Fibroblast of skin of left biceps (primary cell): ENCODE measurements around the gene PDLIM4.

Experiments
- DNase-seq, 2 experiments: peaks; one replicate each; pipeline ENCODE4 v3.0.0-alpha.2; 2013; ENCODE audit warnings: low read depth in 2 of 2

Gene PDLIM4

DNA sequence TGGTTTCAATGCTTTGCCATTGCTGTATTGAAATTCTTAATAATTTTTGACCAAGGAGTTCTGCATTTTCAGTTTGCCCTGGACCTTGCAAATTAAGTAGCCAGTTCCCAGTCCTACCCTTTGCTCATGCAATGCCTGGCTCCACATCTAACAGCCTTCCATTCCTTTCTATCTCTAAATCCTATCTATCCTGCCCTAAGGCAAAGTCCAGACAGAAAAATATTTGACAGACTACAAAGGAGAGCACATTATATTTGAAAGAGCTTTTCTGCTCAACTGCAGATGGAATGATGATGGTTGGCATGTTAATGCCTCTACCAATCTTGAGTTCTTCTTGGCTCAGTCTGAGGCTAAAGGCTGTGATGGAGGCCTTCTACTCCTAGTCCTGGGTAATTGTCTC, 52.2 kb downstream of the PDLIM4 start:
- no peak for DNase-seq

DNA sequence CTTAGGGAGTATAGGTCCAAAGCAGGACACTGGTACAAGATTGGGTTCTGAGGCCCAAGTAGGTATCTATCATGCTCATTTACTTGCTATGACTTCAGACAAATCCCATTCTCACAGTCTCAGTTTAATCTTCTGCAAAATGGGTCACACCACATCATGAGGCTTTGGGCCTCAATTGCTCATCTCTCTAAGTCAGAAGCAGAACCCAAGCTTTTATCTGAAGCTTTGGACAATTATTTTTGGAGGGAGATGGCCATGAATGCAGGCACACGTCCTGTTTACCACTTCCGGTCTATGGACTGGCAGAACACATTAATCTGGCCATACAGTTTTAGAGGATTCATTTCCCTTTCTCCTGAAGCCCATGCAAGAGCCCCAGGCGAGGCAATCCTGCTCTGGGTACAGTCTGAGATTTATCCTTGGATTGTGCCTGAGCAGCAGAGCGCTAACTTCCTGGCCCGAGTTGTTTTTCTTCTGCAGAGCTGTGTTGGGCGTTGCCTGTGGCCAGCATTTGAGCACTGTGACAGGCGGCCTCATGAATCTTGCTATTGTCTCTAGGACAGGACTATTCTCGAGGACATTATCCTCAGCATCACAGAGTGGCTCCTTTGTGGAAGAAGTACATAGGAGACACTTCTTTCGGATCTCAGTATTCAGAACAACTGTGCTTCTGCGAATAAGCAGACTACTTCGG, 52.8 kb downstream of the PDLIM4 start:
- DNase-seq: no peak

DNA sequence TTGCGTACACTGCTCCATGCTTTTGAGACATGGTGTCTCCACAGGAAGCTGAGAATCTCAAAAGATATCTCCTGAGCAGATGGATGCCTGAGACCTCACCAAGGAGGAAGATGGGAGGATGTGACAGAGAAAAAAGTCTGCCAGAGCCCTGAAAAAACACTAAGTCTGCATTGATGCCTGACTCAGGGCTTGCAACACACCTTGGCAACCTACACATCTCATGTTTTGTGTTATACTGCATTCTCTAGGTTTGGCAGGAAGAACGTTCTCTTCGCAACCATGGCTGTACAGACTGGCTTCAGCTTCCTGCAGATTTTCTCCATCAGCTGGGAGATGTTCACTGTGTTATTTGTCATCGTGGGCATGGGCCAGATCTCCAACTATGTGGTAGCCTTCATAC, 55.9 kb downstream of the PDLIM4 start:
- peak in 1 of 2 experiments; percentile 26 for DNase-seq

DNA sequence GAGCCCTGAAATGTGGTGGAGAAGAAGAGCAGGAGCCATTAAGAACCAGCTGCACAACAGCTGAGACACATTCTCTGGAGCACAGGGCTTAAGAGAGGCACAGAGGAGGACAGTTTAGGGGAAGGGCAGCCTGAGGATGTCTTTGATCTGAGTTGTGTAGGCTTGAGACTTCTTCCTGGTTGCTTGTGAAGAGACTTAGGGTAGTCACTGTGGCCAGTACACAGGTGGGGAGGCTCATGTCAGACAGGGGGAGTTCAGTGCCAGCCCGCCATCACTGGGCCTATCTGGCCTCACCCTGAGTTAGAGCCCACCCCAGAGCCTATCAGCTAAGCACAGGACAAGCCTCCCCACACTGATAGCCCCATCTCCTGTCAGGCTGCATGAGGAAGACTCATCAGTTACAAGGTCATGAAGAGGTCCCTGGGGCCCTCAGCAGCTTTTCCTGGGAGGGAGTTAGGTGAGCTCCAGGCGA, 56.5 kb downstream of the PDLIM4 start:
- DNase-seq: no peak

DNA sequence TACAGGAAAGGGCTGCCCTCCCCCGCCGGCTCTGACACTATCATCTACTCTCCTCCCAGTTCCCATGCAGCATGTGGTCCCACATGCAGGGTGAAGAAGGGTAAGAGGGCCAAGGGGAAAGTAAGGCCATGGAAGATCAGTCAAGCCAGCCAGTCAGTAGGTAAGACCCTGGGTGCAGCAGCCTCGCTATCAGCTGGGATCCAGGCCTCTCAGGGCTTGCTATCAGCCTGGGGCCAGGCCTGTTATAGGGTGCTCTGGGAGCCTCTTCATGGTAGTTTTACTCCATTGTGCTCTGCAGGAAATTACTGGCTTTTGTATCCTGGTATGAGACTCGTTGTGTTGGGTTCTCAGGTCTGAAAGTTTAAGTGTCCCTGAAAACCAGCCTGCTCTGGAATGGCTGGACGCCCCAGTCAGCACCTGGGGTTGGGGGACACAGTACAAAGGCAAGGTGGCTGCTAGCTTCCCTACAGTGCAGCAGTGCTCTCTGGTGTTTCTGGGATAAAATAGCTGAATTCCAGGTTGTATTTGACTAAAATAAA, 58.1 kb downstream of the PDLIM4 start:
- DNase-seq: no peak

DNA sequence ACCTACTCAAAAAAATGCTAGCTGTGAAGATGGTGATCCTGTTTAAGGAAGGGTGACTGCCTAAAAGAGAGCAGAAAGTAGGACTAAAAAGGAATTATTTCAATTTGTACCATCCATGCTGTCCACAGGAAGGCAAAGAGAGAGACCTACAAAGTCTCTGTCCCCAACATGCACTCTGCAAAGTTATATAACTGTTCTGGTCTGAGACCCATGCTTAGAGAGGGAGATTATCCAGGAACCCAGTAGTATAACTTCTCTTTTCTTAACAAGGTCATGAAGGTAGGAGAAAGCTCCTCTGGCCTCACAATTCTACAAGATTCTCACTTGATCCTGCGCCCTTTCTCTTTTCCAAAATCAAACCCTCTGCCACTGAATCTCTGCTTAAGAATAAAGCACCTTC, 62.5 kb downstream of the PDLIM4 start:
- no peak for DNase-seq

DNA sequence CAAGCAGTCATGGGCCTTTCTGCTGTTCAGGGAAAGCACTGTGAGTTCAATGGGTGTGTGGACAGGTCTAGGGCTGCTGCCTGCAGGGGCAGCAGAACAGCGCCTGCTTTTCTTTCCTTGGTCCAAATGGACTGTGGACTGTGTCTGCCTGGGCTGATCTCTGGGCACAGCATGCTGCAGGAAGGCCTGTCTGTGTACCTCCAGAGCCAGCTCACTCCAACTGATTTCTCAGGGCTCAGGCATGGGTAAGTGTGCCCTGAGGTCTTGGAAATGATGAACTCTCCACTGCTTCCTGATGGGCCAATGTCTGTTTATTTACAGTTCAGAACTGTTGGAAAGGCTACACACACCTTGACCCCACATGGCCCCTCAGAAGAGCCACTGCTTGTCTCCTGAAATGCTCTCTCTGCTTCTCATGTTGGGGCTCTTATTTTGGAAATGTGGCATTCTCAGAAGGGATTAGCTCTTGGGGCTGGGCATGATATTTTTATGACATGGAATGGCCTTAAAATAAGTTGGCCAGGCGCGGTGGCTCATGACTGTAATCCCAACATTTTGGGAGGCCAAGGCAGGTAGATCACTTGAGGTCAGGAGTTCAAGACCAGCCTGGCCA, 63.7 kb downstream of the PDLIM4 start:
- DNase-seq: no peak

DNA sequence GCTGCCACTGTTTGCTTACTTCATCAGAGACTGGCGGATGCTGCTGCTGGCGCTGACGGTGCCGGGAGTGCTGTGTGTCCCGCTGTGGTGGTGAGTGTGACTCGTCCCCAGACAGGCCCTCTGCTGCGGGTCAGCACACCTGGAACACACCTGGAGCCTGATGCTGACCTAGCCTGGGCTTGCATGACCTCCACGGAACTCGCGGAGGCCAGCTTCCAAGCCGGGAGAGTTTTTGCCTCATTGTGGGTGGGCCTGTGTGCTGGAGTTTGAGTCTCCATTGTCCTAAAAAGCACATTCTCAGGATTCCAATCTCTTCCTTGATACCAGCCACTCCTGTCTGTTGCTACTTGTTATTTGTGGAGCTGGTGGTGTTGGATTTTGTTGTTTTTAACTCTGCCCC, 64.8 kb downstream of the PDLIM4 start:
- DNase-seq: no peak
